ENCODE measurements around the gene MSI2.

MSI2 gene

DNA sequence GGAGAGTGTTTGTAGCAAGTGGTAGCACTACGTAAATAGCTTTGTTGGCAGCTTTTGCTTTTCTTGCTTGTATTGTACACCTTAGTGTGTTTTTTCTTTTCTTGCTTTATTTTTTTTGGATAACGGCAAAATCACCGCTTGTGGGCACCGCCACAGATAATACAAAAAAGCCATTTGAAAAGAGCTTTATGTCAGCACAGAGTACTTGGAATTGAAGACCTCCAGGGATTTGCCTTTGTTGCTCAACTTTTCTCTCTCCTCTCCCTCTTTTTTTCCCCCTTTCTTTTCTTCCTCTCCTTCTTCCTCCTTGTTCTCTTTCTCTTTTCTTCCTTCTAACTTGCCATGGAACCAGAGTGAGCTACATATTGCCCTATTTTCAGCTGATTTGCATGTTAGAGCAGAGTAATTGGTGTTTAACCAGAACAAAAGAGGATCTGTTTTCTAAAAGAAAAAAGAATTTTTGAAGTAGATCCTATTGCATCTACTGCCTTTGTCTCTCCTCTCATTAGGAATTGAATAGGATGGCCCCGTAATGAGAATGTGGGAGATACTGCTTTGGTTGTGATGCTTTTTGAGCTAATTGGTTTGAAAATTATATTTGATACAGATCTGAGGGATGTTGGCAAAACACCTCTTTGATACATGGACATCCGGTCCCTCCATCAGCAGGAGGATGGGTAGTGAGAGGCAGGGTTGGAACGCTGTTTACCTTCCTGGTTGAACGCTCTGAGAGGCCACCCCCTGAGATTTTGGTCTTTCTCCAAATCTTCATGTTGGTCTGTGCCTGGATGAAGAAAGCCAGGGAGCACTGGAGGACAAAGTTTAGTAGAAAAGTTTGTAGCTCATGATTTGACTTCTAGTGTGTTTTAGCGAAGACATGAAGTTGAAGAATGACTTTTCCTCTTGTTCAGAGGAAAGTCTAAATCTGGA, 85.6 kb downstream of the MSI2 start:
- no peaks in the 10 kb centered on the region for H3K27me3 ChIP-seq (ENCODE audit: control insufficient read depth, insufficient read depth, low read length)
- no peaks in the 10 kb centered on the region for H3K9me3 ChIP-seq (ENCODE audit: control insufficient read depth, low read depth, low read length)
- H3K4me1 ChIP-seq (ENCODE audit: control insufficient read depth, low read depth, low read length) = peaks cover 41% of the 10 kb centered on the region
- H3K27ac ChIP-seq (ENCODE audit: low read length) = no peak overlapping the region
- no peak overlapping the region for H3K4me3 ChIP-seq (ENCODE audit: low read length)
- no peaks in the 10 kb centered on the region for H3K36me3 ChIP-seq (ENCODE audit: control insufficient read depth, low read depth, low read length)
- no peak overlapping the region for H3K9ac ChIP-seq (ENCODE audit: low read length)

- no peaks in the 10 kb centered on the region for H3K9me3 ChIP-seq (ENCODE audit: control insufficient read depth, low read depth, low read length)
- peaks cover 41% of the 10 kb centered on the region for H3K4me1 ChIP-seq (ENCODE audit: control insufficient read depth, low read depth, low read length)
These were observed 86.8 kb downstream of the MSI2 start for GRCh38 chr17:57342963-57343589.

GRCh38 chr17:57343717-57344116, 87.4 kb downstream of the MSI2 start:
- H3K36me3 ChIP-seq (ENCODE audit: control insufficient read depth, low read depth, low read length) = peaks cover 4% of the 10 kb centered on the region

More at GRCh38 chr17:57342963-57343589, 86.8 kb downstream of the MSI2 start:
- H3K27ac ChIP-seq (ENCODE audit: low read length) = no peak overlapping the region
- H3K9ac ChIP-seq (ENCODE audit: low read length) = no peak overlapping the region
- H3K27me3 ChIP-seq (ENCODE audit: control insufficient read depth, insufficient read depth, low read length) = no peaks in the 10 kb centered on the region
- peaks cover 4% of the 10 kb centered on the region for H3K36me3 ChIP-seq (ENCODE audit: control insufficient read depth, low read depth, low read length)
- no peak overlapping the region for H3K4me3 ChIP-seq (ENCODE audit: low read length)

DNA sequence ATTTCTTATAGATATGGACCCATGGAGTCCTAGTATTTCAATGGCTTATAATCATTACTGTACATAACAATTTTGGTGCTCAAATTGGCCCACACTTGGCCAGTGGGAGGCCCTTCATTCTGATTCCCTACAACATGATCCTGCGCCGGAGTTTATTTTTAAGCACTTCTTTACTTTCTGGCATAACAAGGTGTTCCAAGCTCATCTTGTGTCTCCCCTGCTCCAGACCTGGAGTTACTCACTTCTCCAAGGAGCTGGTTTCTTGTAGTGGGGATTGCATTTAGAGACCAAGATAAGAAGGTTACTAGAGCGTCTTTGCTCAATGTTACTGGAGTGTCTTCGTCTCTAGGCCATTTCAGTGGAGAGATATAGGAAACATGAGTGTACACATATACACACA, 87.9 kb downstream of the MSI2 start:
- Histone ChIP-seq H3K4me1 (ENCODE audit: control insufficient read depth, low read depth, low read length) (peaks cover 30% of the 10 kb centered on the region), H3K27ac (ENCODE audit: low read length) (no peak overlapping the region), H3K27me3 (ENCODE audit: control insufficient read depth, insufficient read depth, low read length) (no peaks in the 10 kb centered on the region), H3K4me3 (ENCODE audit: low read length) (no peak overlapping the region), H3K9ac (ENCODE audit: low read length) (no peak overlapping the region), H3K36me3 (ENCODE audit: control insufficient read depth, low read depth, low read length) (peaks cover 4% of the 10 kb centered on the region), H3K9me3 (ENCODE audit: control insufficient read depth, low read depth, low read length) (no peaks in the 10 kb centered on the region)

More at GRCh38 chr17:57343717-57344116, 87.4 kb downstream of the MSI2 start:
- Histone ChIP-seq H3K27ac (ENCODE audit: low read length) (no peak overlapping the region), H3K9ac (ENCODE audit: low read length) (no peak overlapping the region), H3K9me3 (ENCODE audit: control insufficient read depth, low read depth, low read length) (no peaks in the 10 kb centered on the region), H3K4me1 (ENCODE audit: control insufficient read depth, low read depth, low read length) (peaks cover 35% of the 10 kb centered on the region), H3K27me3 (ENCODE audit: control insufficient read depth, insufficient read depth, low read length) (no peaks in the 10 kb centered on the region), H3K4me3 (ENCODE audit: low read length) (no peak overlapping the region)

DNA sequence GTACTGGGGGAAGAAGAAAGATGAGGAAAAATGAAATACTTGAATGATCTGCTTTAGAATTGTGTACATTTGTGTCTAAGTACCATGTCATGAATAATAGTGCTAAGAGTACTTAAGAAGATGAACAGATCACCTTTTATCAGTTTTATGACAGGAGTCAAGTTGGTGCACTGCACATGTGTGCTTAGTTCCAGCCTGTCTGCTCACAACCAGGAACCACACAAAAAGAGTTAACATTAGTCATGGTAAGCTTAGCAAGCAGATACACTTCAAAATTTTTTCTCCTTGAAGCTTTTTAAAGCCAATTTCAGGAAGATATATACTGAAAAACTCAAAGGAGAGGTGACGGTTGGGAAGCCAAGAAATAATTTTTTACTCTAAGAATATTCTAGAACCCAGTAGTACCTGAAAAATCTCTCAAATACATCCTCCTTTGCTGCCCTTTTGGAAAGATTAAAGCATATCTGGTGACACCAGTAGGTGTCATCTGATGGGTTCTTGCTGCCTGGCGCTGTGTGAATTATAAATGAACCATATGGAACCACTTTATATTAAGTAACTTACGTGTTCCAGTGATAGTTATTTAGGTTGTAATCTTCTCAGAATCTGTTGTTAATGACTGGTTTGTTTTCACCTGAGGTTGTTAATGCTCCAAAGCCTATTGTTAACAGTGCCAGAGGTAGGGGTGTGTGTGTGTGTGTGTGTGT, 93.4 kb downstream of the MSI2 start:
- Histone ChIP-seq H3K27me3 (ENCODE audit: control insufficient read depth, insufficient read depth, low read length) (no peaks in the 10 kb centered on the region), H3K36me3 (ENCODE audit: control insufficient read depth, low read depth, low read length) (peaks cover 4% of the 10 kb centered on the region), H3K4me1 (ENCODE audit: control insufficient read depth, low read depth, low read length) (no peaks in the 10 kb centered on the region), H3K27ac (ENCODE audit: low read length) (no peak overlapping the region), H3K4me3 (ENCODE audit: low read length) (no peak overlapping the region), H3K9ac (ENCODE audit: low read length) (no peak overlapping the region), H3K9me3 (ENCODE audit: control insufficient read depth, low read depth, low read length) (no peaks in the 10 kb centered on the region)

- Histone ChIP-seq H3K4me1 (ENCODE audit: control insufficient read depth, low read depth, low read length) (no peaks in the 10 kb centered on the region), H3K9me3 (ENCODE audit: control insufficient read depth, low read depth, low read length) (no peaks in the 10 kb centered on the region)
These were observed 93.9 kb downstream of the MSI2 start for GRCh38 chr17:57350266-57350665.

DNA sequence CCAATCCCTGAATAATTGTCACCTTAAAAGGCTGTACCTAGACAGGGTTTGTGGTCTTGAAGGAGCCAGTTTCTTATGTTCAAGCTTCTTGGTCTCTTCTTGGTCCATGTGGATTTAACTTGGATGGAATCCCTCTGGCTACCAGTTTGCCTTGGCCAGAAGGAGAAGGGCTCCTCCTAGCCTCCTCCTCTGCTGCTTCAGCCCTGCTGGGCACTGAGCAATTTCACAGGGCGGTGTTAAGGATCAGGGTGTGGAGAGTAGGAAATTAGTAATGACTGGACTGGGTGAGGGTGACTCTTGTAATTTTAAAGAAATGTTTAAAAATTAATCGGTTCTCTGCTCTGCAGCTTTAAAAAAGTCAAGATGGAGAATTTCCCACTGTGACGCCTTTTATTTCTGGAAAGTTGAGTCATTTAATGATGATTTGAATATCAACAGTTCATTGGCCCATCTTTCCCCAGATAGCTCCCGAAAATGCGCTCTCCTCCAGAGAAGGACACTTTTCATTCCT, 96.4 kb downstream of the MSI2 start:
- Histone ChIP-seq H3K4me1 (ENCODE audit: control insufficient read depth, low read depth, low read length) (peaks cover 13% of the 10 kb centered on the region), H3K4me3 (ENCODE audit: low read length) (no peak overlapping the region), H3K27ac (ENCODE audit: low read length) (no peak overlapping the region), H3K27me3 (ENCODE audit: control insufficient read depth, insufficient read depth, low read length) (no peaks in the 10 kb centered on the region), H3K36me3 (ENCODE audit: control insufficient read depth, low read depth, low read length) (peaks cover 2% of the 10 kb centered on the region), H3K9me3 (ENCODE audit: control insufficient read depth, low read depth, low read length) (no peaks in the 10 kb centered on the region), H3K9ac (ENCODE audit: low read length) (no peak overlapping the region)

More at GRCh38 chr17:57350266-57350665, 93.9 kb downstream of the MSI2 start:
- Histone ChIP-seq H3K4me3 (ENCODE audit: low read length) (no peak overlapping the region), H3K9ac (ENCODE audit: low read length) (no peak overlapping the region), H3K27ac (ENCODE audit: low read length) (no peak overlapping the region), H3K27me3 (ENCODE audit: control insufficient read depth, insufficient read depth, low read length) (no peaks in the 10 kb centered on the region), H3K36me3 (ENCODE audit: control insufficient read depth, low read depth, low read length) (peaks cover 4% of the 10 kb centered on the region)

- H3K27ac ChIP-seq (ENCODE audit: low read length) = no peak overlapping the region
These were observed 98.3 kb downstream of the MSI2 start for GRCh38 chr17:57354673-57355072.

DNA sequence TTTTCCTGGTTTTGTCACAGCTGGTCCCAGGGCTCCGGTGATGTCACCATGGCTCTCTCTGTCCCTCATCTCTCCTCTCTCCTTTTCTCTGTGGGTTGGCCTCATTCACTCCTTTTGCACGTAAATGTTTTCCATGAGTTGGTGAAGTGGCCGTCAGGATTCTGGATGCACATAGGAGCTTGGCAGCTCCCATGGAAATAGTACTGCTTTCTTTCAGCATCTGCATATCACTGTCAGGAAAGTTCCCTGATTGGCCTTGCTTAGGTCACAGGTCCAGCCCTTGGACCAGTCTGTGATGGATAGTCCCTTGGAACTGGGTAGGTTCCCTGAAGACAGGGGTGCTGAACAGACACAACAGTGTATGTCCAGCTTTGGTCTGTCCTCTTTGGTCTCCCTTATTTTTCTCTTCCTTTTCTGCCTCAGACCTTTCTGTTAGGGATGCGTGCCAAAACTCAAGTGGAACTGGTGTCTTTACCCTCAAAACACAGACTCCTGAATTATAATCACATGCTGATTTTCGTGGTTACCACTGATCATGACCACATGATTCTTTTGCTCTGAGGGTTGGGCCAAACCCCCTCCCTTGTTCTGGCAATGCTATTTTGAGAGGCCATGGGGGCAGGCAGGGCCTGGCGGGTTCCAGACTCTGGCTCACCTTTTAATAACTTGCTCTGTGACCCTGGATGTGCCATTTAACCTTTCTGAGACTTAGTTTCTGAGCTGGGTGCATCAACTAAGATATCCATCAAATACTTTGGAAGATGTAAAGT, 99.0 kb downstream of the MSI2 start:
- Histone ChIP-seq H3K4me3 (ENCODE audit: low read length) (no peak overlapping the region), H3K27ac (ENCODE audit: low read length) (no peak overlapping the region), H3K4me1 (ENCODE audit: control insufficient read depth, low read depth, low read length) (peaks cover 13% of the 10 kb centered on the region), H3K36me3 (ENCODE audit: control insufficient read depth, low read depth, low read length) (no peaks in the 10 kb centered on the region), H3K27me3 (ENCODE audit: control insufficient read depth, insufficient read depth, low read length) (no peaks in the 10 kb centered on the region), H3K9ac (ENCODE audit: low read length) (no peak overlapping the region), H3K9me3 (ENCODE audit: control insufficient read depth, low read depth, low read length) (no peaks in the 10 kb centered on the region)

More at GRCh38 chr17:57354673-57355072, 98.3 kb downstream of the MSI2 start:
- no peaks in the 10 kb centered on the region for H3K36me3 ChIP-seq (ENCODE audit: control insufficient read depth, low read depth, low read length)
- H3K9me3 ChIP-seq (ENCODE audit: control insufficient read depth, low read depth, low read length) = no peaks in the 10 kb centered on the region
- H3K4me1 ChIP-seq (ENCODE audit: control insufficient read depth, low read depth, low read length) = peaks cover 13% of the 10 kb centered on the region
- H3K27me3 ChIP-seq (ENCODE audit: control insufficient read depth, insufficient read depth, low read length) = no peaks in the 10 kb centered on the region
- no peak overlapping the region for H3K4me3 ChIP-seq (ENCODE audit: low read length)
- no peak overlapping the region for H3K9ac ChIP-seq (ENCODE audit: low read length)

- Histone ChIP-seq H3K36me3 (ENCODE audit: control insufficient read depth, low read depth, low read length) (no peaks in the 10 kb centered on the region), H3K27me3 (ENCODE audit: control insufficient read depth, insufficient read depth, low read length) (no peaks in the 10 kb centered on the region), H3K4me3 (ENCODE audit: low read length) (no peak overlapping the region), H3K27ac (ENCODE audit: low read length) (no peak overlapping the region), H3K4me1 (ENCODE audit: control insufficient read depth, low read depth, low read length) (peaks cover 13% of the 10 kb centered on the region), H3K9me3 (ENCODE audit: control insufficient read depth, low read depth, low read length) (no peaks in the 10 kb centered on the region), H3K9ac (ENCODE audit: low read length) (no peak overlapping the region)
These were observed 99.9 kb downstream of the MSI2 start for GRCh38 chr17:57356153-57356718.

All from iPS-18a (cell line).